ENCODE results near the gene PIM3.

PIM3 gene

GRCh38 chr22:49992921-49993648 lies 32.5 kb downstream of the PIM3 start:
- peak; percentile 59 for DNase-seq

DNA sequence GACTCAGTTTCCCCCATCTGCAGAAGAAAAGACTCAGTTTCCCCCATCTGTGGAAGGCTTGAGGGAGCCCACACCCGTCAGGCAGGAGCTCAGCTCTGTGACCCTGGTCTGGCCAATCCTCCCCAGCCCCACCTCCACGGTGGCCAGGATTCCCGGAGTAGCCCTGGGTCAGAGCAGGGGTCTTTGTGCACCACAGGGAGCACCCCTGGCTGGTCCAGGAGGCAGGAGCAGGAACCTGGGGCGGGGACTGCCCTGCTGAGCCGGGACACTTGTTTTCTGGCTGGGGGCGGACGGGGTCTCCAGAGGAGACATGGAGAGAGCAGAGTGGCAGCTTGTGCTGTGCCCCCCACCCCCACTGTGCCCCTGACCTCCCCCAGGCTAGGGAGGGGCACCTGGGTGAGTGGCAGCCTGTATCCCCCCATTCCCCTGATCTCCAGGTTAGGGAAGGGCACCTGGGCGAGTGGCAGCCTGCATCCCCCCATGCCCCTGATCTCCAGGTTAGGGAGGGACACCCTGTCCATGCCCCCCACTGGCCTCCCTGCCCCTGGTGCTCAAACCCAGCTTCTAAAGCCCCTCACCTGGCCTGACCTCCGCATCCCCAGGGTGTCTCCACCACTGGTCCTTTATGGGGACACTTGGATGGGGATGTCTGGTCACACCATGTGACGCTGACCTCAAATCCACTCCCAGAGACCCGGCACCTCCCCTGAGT lies 33.2 kb downstream of the PIM3 start:
- no peak for DNase-seq

DNA sequence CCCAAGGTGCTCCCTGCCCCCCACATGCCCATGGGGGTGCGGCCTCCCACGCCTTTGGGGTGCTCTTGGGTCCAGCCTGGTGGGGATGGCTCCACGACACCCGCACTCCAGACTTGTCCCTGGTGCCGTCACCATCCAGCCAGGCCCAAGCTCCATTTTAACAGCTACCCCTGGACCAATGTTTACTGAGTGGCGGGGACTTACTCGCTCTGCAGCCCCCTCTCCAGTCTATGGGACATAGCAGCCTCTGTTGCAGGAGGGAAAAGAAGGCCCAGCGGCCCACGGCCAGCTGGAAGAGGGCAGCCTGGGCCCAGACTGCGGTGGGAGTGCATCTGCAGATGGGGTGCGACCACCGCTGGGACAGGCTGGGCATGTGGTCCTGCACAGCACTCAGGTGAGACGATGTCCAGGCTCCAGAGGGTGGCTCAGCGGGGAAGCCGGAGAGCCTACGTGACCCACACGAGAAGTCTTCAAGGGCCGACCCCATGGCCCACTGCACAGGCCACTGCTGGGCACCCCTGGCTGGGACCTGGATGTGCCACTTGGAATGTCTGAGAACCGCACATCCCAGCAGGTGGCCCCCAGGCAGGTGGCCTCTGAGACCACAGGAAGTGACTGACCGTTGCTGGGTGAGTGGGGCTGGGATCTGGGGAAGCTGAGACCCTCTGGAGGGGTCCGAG lies 33.9 kb downstream of the PIM3 start:
- no peak for DNase-seq

DNA sequence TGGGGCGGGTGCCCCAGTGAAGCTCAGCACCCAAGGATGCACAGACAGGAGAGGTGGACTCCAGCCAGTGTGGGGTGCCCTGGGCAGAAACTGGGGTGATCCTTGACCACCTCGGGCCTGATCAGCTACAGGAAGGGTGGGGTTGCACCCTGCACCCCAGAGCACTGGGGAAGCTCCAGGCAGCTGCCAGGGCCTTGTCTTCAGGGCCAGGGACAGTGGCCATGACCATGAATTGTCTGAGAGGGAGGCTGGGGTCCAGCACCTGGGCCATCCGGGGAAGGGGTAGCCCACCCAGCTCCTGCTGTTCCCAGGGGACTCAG lies 34.4 kb downstream of the PIM3 start:
- DNase-seq = no peak

DNA sequence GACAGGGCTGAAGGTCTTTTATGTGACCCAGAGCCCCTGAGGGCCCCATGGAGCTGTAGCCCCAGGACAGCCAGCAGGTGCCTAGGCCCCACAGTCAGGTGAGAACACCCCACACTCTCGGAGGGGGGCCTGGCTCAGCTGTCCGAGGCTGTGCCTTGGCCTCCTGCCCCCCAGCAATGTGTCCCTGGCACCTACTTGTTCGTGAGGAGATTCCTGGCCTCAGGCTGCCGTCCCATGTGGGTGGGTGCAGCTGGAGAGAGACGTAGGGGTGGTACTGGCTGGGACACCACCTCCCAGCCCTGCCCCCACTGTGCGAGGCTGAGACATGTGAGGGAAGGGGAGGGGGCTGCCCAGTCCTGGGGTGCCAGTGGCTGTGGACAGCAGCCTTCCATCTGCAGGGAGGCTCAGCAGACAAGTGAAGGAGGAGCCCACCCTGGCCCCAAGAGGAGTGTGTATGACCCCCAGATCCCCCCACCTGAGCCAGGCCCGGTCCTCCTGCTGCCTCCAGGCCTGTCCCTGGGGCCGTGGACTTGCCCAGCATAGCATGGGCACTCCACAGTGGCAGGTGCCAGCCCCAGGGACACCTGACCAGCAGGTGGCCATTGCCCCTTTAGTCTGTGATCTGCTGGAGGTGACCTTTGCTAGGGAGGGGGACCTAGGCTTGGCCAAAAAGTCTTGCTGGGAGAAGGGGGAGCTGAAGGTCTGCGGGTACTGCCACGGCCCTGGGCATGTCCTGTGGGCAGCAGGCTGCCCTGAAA lies 35.0 kb downstream of the PIM3 start:
- DNase-seq = no peak

DNA sequence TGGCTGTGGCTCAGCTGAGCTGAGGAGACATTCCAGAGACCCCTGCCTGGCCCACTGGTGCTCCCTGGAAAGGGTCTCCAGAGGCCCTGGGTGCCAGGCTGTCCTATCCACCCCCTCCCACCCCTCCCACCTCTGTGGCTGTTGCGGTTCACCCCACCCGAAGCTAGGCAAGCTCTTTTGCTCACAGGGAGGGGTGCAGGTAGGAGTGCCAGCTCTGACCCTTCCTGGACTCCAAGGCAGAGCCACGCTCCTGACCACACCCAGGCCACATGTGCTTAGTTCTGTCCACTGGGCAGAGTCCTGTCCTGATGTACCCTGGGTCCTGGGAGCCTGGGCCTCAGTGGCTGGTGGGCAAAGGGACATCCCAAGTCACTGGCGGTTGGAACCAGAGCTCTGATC lies 35.5 kb downstream of the PIM3 start:
- DNase-seq = no peak

DNA sequence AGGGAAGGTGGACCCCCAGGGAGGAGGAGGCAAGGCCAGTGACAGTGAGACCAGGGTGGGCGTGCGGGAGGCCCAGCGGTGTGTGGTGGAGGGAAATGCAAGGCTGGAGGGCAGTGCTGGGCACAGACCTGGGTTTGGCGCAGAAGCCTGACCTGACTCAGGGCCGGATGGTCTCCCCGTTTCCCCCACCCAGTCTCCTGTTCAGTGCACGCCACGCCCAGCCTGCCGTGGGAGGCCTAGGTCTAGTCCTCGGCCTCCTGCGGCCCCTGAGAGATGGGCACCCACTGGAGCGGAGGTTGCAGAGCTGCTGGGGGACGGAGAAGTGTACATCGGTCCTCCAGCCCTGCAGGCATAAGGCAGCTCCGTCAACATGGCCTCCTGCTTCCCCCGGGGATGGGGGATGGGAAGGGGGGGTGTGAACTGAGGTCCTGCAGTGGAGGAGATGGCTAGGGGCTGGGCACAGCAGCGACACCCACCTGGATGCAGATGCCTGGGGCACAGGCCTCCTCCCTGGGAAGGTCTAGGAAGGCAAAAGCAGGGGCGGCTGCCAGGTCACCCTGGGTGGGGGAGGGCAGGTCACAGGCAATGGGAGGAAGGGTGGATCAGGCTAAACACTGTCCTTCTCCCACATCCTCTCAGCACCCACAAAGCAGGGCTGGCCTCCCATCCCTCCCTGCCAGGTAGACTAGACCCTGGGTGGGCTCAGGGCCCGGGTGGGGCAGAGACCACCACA lies 36.1 kb downstream of the PIM3 start:
- DNase-seq = no peak

DNA sequence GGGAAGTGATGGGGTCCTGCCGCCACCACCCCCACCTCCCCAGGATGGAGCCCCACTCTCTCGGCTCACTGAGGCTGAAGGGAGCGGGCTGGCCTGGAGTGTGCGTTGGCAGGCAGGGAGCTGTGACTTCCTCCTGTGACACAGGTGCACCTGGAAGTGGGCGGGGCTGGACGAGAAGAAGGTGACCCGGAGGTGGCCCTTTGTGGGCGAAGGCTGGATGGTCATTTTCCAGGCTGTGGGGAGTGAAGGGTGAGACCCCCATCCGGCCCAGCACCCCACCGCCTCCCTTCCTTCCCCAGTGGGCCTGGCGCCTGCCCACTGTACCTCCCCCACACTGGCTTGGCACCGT lies 36.7 kb downstream of the PIM3 start:
- no peak for DNase-seq

DNA sequence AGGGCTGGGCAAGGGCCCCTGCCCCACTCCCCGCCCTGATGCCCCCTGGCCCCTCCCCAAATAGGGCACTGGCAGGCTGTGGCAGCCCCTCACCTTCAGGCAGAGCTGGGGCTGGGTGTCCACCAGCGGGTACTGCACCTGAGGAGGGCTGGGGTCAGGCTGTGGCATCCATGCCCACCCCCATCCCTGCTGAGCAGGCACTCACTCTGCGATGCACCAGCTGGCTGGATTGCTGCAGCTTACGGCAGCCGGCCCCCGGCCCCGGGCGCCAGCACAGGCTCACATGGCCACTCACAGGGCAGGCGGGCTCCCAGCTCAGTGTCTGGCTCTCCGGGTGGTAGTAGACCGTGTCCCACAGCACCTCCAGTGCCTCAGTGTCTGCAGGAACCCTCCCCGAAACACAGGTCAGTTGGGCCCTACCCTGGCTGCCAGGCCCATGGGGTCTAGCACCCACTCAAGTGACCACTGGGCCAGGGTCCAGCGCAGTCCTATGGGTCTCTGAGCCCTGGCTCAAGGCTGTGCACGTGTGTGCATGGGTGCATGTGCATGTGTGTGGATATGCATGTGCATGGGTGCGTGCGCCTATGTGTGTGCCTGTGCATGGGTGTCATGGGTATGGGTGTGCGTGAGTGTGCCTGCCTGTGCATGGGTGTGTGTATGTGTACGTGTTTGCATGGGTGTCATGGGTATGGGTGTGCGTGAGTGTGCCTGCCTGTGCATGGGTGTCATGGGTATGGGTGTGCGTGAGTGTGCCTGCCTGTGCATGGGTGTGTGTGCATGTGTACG lies 37.6 kb downstream of the PIM3 start:
- DNase-seq = no peak

DNA sequence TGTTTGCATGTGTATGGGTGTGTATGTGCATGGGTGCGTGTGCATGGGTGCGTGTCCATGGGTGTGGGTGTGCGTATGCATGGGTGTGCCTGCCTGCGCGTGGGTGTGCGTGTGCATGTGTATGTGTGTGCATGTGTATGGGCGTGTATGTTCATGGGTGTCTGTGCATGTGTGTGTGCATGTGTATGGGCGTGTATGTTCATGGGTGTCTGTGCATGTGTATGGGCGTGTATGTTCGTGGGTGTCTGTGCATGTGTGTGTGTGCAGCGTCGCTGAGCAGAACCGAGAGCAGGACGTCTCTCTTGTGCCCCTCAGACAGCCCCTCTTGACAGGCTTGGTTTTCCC lies 38.1 kb downstream of the PIM3 start:
- DNase-seq = no peak

DNA sequence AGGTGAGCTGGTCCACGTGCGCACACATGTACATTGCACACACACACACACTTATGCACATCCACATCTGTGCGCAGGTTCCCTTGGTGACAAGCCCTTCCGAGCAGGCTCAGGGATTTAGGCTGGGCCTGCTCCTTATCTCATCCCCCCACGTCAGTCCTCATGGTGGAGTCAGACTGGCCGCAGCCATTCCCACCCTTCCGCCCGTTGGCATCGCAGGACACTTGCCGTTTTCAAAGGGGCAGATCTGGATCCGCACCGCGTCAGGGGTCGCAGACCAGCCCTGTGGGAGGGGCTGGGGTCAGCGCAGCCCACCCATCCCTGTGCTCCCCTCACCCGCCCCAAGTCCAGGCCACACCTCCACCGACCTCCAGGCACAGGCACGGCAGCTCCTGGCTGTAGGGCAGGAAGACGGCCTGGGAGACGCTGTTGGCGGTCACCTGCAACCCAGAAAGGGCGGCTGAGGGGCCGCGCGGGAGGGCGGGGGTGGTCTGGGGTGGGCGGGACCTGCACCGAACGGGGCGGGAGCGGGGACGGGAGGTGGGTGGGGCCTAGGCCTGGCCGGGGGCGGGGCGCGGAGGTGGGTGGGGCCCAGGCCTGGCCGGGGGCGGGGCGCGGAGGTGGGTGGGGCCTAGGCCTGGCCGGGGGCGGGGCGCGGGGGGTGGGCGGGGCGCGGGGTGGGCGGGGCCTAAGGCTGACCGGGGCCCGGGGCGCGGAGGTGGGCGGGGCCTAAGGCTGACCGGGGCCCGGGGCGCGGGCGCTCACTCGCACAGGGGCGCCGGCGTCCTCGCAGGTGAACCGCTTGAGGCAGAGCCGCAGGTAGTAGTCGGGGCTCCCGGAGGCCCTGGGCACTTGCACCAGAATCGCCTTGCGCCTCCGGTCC lies 38.7 kb downstream of the PIM3 start:
- no peak for DNase-seq

DNA sequence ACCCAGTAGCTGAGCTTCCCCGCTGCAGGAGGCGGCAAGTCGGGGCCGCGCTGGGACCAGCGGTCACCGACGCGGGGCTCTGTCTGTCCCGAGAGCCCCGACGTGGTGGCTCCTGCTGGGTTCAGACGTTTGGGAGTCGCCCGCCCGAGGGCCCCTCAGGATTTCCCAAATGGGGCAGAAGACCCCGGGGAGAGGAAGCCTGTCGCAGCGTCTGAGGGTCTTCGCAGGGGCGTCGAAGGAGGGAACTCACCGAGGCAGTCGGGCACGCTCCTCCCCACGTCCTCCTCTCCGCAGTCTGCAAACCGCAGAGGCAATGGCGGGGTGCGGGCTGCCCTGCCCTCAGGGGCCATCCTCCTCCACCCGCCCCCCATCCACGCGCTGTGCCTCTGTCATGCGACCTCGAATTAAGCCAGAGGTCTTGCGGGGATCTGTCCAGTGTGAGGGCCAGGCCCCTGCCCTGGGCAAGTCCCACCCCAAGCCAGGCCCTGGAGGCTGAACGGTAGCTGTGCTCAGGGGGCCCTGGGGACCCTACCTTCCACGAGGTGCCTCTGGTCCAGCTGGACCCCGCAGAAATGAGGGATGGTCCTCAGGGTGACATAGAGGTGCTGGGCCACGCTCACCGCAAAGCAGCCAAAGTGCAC lies 39.5 kb downstream of the PIM3 start:
- DNase-seq = no peak

GRCh38 chr22:50000587-50001387 lies 40.2 kb downstream of the PIM3 start:
- DNase-seq = no peak

DNA sequence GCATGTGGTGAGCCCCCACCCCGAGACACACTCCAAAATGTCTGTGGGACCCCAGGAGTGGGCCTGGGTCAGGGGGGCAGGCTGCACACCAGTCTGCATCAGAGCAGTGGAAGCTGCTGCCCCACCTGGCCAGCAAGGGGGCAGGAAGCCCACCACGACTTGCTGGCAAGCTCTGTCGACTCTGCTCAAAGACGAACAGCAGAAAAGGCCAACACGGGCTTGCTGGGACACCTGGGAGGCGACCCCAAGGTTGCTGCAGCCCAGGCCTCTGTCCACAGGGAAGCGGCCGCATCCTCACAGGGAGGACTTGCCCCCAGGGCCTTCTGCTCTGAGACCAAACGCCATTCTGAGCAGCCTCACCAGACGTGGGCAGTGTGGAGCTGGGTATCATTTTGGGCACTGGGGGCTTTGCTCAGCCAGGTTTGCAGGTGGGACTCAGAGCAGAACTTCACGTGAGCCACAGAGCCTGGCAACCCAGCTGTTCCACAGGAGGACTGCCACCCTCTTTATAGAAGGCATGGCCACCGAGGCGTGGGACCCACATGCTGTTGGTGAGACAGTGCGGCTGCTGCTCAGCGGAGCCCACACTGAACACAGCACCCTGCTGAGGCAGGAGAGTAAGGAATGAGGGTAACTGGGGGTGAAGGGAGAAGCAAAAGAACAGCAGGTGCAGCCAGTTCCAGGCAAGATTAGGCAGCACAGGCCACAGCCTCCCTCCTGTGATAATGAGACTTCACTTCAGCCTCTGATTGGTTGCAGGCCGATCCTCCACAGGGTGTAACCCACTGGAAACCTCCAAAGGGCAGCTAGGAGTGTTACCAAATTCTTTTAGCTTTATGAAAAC lies 41.0 kb downstream of the PIM3 start:
- no peak for DNase-seq

DNA sequence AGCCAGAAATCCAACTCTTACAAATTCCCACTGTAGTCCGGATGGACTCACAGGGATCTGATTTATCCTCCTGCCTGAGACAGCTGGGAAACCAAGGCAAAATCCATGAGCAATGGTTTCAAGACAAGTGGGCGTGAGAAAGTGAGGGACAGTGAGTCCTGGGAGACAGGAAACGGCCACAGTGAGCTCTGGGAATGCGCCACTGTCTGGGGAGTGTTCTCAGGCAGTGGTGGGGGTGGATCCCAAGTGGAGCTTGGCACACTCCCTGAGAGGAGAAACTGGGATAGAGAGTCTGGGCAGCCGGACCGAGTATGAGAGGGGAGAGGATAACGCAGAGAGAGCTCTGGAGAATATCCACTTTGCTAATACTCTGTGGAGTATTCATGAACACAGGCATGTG lies 42.2 kb downstream of the PIM3 start:
- no peak for DNase-seq

GRCh38 chr22:50004918-50005317 lies 44.3 kb downstream of the PIM3 start:
- DNase-seq = no peak

DNA sequence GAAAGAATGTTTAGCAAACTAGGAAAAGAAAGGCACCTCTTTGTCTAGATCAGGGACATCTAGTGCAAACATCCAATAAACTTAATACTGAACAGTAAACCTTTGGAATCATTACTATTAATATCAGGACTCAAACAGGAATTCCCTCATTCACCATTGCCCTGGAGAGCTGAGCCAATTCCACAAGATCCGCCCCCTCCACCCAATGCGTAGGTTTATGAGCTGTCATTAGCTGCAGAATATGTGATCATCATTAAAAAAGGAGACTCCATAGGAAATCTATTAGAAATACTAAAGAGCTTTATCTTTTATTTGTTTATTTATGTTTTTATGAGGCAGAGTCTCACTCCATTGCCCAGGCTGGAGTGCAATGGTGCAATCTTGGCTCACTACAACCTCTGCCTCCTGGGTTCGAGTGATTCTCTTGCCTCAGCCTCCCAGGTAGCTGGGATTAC lies 46.5 kb downstream of the PIM3 start:
- no peak for DNase-seq

- no peak for DNase-seq
Measured at GRCh38 chr22:50008151-50009040, 47.8 kb downstream of the PIM3 start.

All from NCI-H82 (cell line).